CD4-positive, alpha-beta T cell treated with Interleukin-17A for 1 hour (primary cell): ENCODE results near the gene SVIL.
"Not testable (repeated sequence)": the region's sequence is repeated elsewhere in the genome, so short reads cannot be mapped to it uniquely, and the experiment has no call there.

ENCODE experiments used
- DNase-seq: peaks from one replicate; pipeline ENCODE4 v3.0.0-alpha.2; 2020

SVIL gene

DNA sequence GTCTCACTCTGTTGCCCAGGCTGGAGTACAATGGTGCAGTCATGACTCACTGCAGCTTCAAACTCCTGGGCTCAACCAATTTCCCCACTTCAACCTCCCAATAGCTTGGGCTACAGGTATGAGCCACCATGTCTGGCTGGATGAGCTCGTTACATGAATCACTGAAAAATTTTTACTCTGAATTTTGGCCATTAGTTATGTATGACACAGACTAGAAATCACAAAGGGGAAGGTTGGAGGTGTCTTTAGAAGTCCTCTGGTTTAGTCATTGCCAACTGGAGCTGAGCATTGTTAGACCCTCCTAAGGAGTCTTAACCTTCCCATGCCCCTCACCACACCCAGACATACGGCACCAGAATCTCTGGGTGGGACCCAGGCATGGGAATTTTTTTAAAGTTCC is 34.7 kb downstream of the SVIL start:
- no peak for DNase-seq

DNA sequence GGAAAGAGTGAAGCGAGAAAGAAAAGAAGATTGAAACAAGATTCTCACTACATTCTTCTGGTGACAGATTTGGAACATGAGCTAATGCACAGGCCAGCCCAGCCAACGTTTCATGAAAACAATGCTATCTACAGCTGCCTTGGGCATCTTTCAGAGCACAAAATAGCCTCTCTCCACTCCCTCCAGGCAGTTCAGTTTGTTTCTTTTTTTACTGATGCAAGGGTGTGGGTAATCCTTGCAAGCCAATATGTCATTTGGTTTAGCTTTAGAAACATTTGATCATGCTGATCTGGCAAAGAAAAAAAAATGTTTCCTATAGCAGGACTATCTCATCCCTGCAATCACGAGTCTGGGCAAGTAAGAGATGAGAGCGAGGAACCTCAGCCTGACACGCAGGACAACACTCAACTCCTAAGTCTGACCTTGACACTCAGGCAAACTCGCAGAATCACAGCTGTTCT is 35.9 kb downstream of the SVIL start:
- DNase-seq, result no peak

DNA sequence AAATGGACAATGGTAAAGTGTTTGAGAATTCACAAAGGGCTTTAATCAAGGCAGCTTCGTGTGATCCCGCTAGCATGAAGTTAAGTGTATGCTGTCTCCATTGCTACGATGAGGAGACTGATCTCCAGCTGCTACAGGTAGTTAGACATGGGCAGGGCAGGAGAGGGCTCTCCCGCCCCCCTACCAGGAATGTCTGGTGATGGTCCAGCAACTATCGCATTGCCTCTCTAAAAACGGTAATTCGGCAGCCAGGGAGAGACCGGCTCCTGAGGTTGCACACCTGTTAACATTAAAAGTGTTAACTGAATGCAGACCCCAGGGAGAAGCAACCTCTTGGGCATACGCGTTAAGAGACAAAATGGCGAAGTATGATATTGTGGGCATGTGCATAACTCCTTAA is 37.9 kb downstream of the SVIL start:
- DNase-seq, result no peak

DNA sequence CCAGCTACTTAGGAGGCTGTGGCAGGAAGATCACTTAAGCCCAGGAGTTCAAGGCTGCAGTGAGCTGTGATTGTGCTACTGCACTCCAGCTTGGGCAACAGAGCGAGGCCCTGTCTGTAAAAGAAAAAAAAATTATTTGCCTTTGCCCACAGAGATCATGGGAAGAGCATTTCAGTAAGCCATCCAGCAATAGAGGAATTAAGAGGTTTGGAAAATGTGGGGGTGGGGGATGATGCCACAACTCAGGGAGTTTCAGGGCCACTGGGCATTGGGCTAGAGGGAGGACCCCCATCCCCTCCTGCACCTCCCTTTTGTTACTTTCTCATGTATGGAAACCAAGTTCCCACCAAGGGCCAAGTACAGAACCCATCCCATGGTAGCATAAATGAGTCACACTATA is 38.4 kb downstream of the SVIL start:
- DNase-seq, result no peak

DNA sequence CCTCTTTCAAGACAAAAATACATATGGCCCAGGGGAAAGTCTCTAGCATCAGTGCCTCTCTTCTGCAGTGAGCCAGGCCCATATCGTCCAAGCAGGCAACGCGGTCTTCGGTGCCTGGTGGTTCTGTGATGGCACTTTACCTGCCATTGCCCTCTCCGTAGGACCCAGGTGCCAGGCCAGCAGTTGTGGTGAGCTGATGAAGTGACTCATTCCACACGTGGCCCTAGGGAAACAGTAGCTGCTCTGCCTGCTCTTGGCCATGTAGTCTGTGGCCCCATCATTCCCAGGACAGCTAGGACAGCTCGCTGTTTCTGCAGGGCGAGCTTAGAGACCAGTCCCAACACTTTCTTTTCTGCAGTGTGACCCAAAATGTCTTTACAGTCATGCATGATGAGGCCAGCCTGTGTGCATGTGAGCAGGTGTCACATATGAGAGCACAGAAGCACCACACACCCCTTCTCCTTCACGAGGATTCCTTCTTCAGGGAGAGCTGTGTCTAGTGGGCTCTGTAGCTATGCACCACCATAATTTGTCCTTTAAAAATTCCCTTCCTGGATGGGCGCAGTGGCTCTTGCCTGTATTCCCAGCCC is 39.0 kb downstream of the SVIL start:
- DNase-seq, result no peak

DNA sequence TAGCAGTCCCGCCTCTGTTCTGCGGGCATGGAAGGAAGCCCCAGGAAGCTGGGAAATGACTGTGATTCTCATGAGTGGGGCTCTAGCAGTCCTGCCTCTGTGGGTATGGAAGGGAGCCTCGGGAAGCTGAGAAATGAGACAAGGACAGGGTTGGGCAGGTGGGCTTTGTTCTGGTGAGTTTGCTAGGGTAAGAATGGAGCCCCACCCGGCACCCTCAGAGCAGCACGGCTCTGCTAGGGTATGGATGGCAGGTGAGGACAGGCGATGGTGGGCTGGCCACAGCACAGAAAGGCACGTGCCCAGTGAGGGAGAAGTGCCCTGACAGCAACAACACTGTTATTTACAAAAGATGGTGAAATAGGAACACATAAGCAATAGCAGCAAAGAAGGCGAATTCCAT is 39.6 kb downstream of the SVIL start:
- no peak for DNase-seq

DNA sequence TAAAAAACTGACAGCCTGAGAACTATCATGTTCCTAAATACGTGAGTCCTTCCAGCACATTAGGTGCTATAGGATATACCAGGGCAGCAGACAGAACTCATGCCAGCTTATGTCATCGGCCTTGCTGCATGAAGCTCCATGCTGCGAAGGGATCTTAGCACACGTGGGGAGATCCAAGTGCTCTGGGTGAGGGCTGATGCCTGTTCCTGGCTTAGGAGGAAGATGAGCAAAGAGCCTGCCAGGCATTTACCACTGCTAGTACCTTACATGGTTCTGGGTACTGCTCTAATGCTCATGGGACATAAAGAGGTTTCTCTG is 43.2 kb downstream of the SVIL start:
- DNase-seq, result no peak

DNA sequence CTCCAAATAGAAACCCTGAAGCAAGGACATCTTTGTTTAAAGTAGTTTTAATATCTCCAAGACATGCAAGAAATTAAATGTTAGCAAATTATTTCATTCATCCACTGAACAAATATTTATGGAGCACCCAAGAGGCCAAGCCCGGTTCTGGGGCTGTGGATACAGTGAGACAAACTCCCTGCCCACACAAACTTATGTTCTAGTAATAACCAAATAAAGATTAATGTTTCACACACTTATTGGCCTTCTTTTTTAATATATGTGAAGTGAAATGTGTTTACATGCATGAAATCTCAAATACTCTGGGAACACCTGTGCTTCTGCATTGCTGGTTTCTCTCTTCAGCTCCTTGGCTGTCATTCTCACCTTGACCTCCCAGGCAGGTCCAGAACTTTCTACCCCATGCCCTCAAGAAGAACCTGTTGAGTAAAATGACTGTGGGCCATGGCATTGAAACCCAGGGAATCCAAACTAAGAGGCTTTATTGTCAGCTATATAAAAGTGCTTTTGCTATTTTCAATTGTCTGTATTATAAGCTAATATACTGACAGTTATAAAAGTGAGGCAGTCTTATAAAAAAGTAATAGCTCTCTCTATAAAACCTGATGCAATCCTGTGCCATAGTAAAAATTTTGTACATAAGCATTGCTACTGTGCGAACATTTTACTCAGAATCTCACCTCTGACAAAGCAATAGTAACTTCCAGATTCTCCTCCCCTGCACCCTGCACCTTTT is 43.7 kb downstream of the SVIL start:
- DNase-seq, result no peak

DNA sequence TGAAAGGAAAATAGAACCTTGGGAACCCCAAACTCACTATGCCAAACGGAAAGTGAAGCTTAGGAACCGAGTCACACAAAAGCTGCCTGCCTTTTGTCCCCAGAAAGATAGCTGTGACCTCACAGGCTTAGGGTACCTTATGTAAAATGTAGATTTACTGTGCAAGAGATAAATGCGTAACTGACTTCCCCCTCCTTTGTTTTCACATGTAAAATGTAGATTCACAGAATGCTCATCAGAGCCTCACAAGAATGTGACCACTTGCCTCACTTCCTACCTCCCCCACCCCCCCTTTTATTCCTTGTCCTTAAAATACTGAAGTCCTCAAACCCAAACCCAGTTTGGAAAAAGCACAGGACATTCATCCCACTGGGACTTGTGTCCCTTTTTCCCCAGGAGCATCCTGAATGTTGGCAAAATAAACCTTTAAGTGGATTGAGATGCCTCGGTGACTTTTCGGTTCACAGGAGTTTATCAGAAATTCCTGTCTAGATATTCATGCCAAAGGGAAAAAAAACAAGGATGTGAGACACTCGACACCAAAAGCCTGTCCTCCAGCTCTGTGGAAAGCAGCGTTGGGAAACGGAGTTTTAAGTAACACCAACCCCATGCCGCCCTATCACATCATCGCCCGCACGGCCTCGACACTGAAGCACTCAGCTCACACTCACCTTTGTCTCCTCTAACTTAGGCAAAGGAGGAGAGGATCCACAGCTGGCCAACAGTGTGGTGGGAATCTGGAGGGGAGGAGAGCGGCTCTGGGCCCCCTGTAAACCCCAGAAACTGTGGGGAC is 45.9 kb downstream of the SVIL start:
- no peak for DNase-seq

DNA sequence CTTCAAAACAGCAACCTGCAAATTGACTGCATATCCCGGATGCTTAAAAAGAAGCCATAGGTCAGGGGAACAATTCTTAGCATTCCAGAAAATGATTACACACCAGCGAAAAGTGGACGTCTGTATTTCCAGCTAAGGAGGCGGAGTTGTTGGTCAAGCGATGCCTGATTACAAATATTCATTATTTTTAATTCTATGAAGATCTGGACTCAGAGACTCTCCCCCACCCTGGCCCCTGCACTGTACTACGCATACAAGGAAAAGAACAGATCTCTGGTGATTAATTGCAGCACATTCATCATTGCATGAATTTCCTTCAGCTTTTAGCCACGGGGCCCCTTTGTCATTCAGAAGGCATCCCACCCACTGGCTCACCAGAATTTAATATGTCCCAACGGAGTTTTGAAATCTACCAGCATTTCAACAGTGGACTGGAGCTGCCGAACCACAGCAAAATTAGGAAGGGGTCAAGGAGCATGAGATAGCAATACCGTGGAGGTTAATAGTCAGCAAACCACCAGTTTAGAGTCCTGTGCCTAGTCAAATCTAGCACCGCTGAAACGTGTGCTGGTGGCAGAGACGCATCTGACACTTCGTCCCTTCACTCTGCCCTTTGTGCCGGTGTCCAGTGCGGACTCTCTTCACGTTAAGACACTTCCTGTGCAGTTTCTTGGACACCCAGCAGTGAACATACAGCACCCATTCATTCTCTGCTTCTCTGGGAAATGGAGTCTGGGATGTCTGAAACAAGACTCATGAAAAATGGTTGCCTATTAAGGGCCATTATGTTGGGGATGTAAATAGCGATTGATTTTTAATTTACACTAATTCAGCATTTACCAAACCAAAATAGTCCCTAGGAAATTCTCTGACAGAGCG is 46.8 kb downstream of the SVIL start:
- DNase-seq, result not testable (repeated sequence)

DNA sequence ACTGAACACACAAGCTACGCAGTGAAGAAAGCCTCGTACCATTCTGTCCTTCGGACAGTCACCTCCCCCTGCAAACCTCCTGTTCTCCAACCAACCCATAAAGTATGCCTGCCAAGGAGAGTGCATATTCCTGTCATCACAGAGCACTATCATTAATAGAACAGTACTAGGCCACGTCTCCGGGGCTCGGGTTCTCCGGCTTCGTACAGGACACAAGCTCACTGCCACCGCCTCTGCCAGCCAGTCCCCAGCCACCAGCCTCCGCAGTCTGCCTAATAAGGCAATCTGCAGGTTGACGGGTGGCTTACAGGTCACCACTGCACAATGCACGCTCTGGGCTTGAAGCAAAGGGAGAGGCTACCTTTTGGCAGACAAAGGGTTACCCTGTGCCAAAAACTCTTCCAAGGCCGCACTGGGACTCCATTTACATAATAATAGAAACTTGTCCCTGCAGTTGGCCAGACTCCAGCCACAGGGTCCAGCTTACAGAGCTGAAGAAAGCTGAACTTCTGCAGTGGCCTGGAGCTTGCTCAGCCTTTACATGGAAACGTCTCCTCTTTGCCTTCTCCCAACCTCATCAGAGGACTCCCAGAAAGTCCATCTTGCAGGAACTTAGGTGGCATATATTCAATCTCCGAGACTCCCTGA is 47.5 kb downstream of the SVIL start:
- not testable (repeated sequence) for DNase-seq

DNA sequence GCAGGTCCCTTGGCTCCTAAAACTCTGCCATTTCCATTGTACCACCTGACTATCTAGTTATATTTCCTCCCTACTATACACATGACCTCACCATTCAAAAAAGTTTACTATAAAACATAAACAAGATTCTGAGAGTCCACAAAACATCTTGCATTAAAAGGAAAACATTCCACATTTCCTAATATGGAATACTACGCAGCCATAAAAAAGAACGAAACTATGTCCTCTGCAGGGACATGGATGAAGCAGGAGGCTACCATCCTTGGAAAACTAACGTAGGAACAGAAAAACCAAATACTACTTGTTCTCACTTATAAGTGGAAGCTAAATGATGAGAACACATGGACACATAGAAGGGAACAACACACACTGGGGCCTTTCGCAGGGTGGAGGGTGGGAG is 48.3 kb downstream of the SVIL start:
- DNase-seq, result no peak

DNA sequence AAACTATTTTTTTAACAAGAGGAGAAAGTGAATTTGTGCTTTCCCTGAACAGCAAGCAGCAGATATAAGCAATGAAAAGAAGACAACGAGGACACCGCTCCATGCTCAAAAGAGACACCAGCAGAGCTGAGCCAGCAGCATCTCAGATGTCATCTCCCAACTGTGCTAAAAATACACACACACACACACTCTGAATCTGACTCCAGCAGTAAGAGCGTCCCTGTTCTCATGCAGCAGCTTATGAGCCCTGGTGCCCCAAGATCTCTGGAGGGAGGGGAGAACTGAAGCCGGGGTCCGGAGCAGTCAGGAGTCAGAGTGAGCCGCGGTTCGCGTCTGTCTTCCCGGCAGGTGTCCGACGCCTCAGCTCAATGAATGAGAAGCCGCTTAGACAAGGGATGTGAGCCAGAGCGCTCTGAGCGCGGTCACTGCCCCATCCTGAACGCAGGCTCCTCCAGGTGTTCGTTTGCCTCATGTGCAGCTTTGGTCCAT is 49.2 kb downstream of the SVIL start:
- no peak for DNase-seq

DNA sequence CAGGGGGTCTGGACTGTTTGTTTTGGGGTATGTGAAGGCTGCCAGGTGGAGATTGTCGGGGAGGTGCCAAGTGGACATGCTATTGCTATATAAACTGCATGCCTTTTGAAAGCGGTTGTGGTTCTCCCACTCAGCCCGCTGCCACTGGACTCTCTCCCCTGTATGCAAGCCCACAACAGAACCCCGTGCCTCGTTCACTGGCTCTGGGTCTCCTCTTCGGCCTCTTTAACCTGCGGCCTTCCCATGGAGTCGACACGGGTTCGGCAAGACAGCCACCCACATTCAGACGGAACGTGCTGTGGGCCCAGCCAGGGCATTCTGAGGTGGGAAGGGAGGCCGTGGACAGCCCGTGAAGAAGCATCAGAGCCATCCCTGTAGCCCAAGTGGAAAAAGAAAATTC is 50.3 kb downstream of the SVIL start:
- DNase-seq, result no peak

DNA sequence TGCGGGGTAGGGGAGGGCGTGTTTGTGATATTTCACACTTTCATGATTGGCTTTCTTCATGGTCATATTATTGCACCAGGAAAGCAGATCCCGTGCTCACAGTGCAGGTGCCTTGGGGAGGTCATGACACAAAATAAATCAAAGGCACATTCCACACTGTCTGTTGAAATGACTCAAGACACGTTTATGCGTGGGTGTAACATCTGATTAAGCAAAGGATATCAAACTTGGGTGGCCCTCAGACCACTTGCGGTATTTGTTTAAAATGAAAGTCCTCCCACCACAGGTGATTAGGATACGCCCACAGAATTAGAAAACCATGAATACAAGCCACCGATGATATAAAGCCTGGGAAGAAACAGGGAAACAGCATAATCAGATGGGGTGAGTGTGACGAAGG is 51.1 kb downstream of the SVIL start:
- no peak for DNase-seq

DNA sequence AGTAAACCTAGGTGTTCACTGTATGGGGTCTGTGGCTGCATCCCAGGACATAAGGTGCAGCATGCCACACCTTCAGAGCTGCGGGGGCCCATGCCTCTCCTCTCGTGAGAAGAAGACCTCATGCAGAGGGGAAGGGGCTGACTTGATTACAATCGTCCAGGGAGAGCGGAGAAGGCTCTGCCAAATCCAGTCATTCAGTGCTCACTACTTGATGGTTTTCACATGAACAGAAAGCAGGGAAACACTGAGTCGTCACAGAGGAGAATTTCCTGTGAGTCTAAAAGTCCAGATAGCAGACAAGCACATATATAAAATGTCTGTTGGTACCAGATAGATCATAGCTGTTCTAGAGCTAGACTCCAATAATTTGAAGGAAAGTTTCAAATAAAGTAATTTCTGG is 52.0 kb downstream of the SVIL start:
- DNase-seq, result not testable (repeated sequence)

DNA sequence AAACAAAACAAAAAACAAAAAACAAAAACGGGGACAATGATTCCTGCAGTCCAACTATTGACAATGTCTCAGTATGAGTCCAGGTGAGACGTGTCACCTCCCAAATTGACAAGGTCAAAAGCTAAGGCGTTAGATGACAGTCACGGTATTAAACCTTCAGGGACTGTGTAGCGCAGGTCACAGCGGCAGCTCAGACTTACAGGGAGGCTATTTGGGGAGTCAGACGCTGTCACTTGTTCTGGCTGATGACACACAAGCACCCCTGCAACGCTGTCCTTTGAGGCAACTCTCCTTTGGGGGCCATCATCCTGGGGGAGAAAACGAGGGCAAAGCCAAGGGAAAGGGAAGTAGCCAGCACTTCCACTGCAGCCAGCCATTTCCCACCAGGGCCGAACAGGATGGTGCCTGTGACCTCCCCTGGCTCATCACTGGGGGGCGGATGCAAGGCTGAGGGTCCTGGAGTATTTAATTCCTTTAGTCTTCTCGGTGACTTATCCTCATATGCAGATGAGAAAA is 55.3 kb downstream of the SVIL start:
- DNase-seq, result no peak

DNA sequence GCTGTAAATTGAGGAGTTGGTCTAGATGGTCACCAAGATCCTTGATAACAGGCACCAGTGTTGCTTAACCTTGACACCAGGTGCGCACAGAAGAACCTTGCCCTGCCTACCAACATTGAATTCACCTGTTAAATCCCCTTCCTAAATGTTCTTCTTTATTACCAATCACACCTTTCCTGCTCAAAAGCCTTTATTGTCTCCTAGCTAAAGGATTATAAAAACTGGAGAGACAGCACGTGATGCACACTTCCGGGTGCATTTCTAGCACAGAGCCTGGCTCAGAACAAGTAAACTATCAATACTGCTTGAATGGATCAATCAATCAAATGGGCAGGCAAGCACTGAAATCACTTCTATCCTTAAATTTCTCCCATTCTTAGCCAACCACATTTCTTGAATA is 56.3 kb downstream of the SVIL start:
- no peak for DNase-seq

DNA sequence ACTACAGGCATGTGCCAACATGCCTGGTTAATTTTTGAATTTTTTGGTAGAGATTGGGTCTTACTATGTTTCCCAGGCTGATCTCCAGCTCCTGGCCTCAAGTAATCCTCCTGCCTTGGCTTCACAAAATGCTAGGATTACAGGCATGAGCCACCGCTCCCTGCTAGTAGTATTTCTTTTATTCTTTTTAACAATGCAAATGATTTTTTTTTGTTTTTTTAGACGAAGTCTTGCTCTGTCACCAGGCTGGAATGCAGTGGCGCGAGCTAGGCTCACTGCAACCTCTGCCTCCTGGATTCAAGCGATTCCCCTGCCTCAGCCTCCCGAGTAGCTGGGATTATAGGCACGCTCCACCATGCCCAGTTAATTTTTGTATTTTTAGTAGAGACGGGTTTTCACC is 58.1 kb downstream of the SVIL start:
- DNase-seq, result no peak

DNA sequence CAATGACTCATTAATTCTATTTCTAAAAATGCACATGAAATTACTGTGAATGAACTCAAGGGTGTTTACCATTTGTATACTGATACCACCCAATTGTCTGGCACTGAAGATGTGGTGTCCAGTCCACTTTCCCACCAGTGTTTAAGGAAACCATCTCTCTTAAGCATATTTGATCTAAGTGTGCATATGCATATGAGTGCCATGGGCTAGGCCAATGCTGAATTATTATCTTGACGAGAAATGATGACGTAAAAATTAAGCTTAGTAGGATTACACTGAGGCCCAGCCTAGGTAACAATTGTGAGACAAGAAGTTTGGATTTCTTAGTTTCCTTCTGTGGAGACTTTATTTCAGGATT is 59.7 kb downstream of the SVIL start:
- DNase-seq, result no peak

DNA sequence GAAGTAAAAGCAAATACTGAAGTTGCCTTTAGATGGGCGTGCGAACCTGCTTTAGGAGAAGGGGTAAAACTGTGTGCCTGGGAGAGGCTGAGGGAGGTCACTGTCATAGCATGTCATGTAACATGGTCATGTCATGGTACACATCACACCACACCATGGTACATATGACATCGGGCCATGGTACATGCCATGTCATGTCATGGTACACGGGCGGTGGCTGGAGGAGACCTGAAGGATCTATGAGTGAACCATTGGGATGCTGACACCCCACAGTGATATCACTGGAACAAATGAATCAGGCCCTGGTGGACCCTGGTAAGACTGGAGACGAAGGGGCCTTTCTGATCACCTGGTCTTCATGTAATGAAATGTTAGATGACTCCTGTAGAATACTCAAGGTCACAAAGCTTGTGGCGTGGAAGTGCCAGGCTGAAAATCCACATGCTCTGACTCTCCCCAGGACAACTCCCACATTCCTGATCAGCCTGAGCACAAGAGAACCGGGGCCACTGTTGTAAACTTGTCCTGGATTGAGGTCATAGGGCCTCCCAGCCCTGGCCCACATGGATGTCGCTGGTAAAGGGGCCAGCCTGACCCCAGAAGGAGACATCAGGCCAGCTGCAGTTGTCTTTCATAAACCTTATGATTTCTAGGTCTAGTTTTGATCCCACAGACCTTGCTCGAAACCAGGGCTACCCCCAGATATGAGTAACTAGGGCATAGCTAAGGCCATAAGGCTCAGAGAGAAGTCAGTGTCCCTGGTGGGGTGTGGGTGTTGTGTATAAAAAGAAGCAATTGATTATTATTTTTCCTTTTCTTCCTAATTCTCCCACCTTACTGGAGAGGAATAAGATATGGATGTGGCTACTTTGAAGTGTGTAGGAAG is 60.3 kb downstream of the SVIL start:
- DNase-seq, result not testable (repeated sequence)
